HepG2 (cell line): Measurements from ENCODE around the gene MYCBPAP. TPM values are rescaled to one million over a fixed set of nuclear protein-coding genes. Genes with fewer than 3 reads are reported as not detected.
A peak's percentile ranks its signal among the peaks of the same experiment; 100 is the strongest.

Experiments used
- BHLHE40 ChIP-seq: IDR thresholded peaks from 2 replicates; pipeline ENCODE4 v1.6.1; 2011; ENCODE audit warnings: low read length, improper control_type of control experiment
- CENPT ChIP-seq: sonication (generic); formaldehyde crosslinking; IDR thresholded peaks from 2 replicates; pipeline ENCODE4 v1.8.0; 2022; ENCODE audit warnings: low read depth, mild to moderate bottlenecking, moderate library complexity, missing genetic modification reagents
- DR1 ChIP-seq: sonication (generic); formaldehyde crosslinking; IDR thresholded peaks from 2 replicates; pipeline ENCODE4 v1.8.0; 2021; ENCODE audit warnings: mild to moderate bottlenecking, missing genetic modification reagents, inconsistent platforms
- EZH2 ChIP-seq: conservative IDR thresholded peaks from 2 replicates; pipeline ENCODE4 v1.6.1; 2012; ENCODE audit warnings: mild to moderate bottlenecking, low read depth, low read length, moderate library complexity
- FOSL1 ChIP-seq: sonication (generic); formaldehyde crosslinking; IDR thresholded peaks from 2 replicates; pipeline ENCODE4 v1.9.0; 2021; ENCODE audit warnings: missing genetic modification reagents, borderline replicate concordance
- HMGXB4 ChIP-seq, 2 experiments: sonication (generic) in 1 of 2; formaldehyde crosslinking in 1 of 2; IDR thresholded peaks; 2 replicates each; pipeline versions ENCODE4 v1.4.0 to v1.6.1; 2018 to 2020; ENCODE audit warnings: missing genetic modification reagents in 2 of 2, borderline replicate concordance in 1 of 2, low read depth in 1 of 2, mild to moderate bottlenecking in 1 of 2, missing biosample characterization in 1 of 2
- HOXD1 ChIP-seq: sonication (generic); formaldehyde crosslinking; IDR thresholded peaks from 2 replicates; pipeline ENCODE4 v1.5.0; 2020; ENCODE audit warnings: missing genetic modification reagents
- IRF9 ChIP-seq: sonication (generic); formaldehyde crosslinking; IDR thresholded peaks from 2 replicates; pipeline ENCODE4 v1.8.0; 2022; ENCODE audit warnings: missing genetic modification reagents, mild to moderate bottlenecking, borderline replicate concordance
- NBN ChIP-seq: fragments of 450-650 bp; conservative IDR thresholded peaks from 2 replicates; pipeline ENCODE4 v1.6.1; 2017
- NR1H2 ChIP-seq: sonication (generic); formaldehyde crosslinking; IDR thresholded peaks from 2 replicates; pipeline ENCODE4 v1.8.1; 2022; ENCODE audit warnings: low read depth, missing genetic modification reagents, borderline replicate concordance
- RFX3 ChIP-seq: IDR thresholded peaks from 2 replicates; pipeline ENCODE4 v1.6.1; 2016; ENCODE audit warnings: missing biosample characterization, missing genetic modification reagents
- SP140L ChIP-seq: sonication (generic); formaldehyde crosslinking; IDR thresholded peaks from 2 replicates; pipeline ENCODE4 v1.4.0; 2020; ENCODE audit warnings: missing genetic modification reagents, borderline replicate concordance
- STAT5B ChIP-seq: sonication (generic); formaldehyde crosslinking; IDR thresholded peaks from 2 replicates; pipeline ENCODE4 v1.4.0; 2020; ENCODE audit warnings: missing genetic modification reagents
- TCF12 ChIP-seq, 2 experiments: fragments of 450-650 bp in 1 of 2; sonication (generic) in 1 of 2; formaldehyde crosslinking in 1 of 2; IDR thresholded peaks; 2 replicates each; pipeline versions ENCODE4 v1.6.1 to v1.8.0; 2017 to 2022; ENCODE audit warnings: antibody characterized with exemption in 1 of 2, mild to moderate bottlenecking in 1 of 2, missing genetic modification reagents in 1 of 2, moderate library complexity in 1 of 2
- WIZ ChIP-seq: sonication (generic); formaldehyde crosslinking; IDR thresholded peaks from 2 replicates; pipeline ENCODE4 v1.5.1; 2020; ENCODE audit warnings: mild to moderate bottlenecking, missing genetic modification reagents
- YEATS2 ChIP-seq: sonication (generic); formaldehyde crosslinking; IDR thresholded peaks from 2 replicates; pipeline ENCODE4 v1.4.0; 2020; ENCODE audit warnings: missing genetic modification reagents, borderline replicate concordance
- ZNF142 ChIP-seq: sonication (generic); formaldehyde crosslinking; IDR thresholded peaks from 2 replicates; pipeline ENCODE4 v1.4.0; 2020; ENCODE audit warnings: missing genetic modification reagents
- ZNF431 ChIP-seq: sonication (generic); formaldehyde crosslinking; IDR thresholded peaks from 2 replicates; pipeline ENCODE4 v1.9.0; 2022; ENCODE audit warnings: missing genetic modification reagents, low read depth, mild to moderate bottlenecking, borderline replicate concordance
- ZNF549 ChIP-seq: sonication (generic); formaldehyde crosslinking; IDR thresholded peaks from 2 replicates; pipeline ENCODE4 v1.5.0; 2020; ENCODE audit warnings: missing genetic modification reagents
- ZNF678 ChIP-seq: sonication (generic); formaldehyde crosslinking; IDR thresholded peaks from 2 replicates; pipeline ENCODE4 v1.4.0; 2020; ENCODE audit warnings: mild to moderate bottlenecking, missing genetic modification reagents
- polyA plus RNA-seq, 8 experiments: library from polyadenylated mRNA; depleted of rRNA in 3 of 8; stranded (reverse) in 7 of 8; unstranded in 1 of 8; fragments of >200 nt; fragmentation: Illumina TruSeq in 4 of 8; extraction: Trizol in 4 of 8; gene quantifications; 2 replicates each; pipeline versions ENCODE4 v1.2.1 to v1.2.3, GENCODE V29; 2011 to 2016; ENCODE audit warnings: low read depth in 4 of 8, missing spikeins in 1 of 8, mixed read lengths in 1 of 8; ENCODE audit not compliant: insufficient read depth in 1 of 8
- total RNA-seq, 5 experiments: library from RNA; depleted of rRNA; stranded (reverse); fragments of >200 nt; fragmentation: Illumina TruSeq; extraction: Trizol; gene quantifications; 2 replicates each; pipeline ENCODE4 v1.2.3, GENCODE V29; 2016; ENCODE audit warnings: low read depth in 1 of 5

Gene MYCBPAP
- total and polyA plus RNA-seq, 2 of the 13 experiments (the other 11 are each of a cell fraction or from before 2014, with no cell fraction given), result 0.22 to 0.24 TPM

GRCh38 chr17:50542795-50543774 is 34.8 kb downstream of the MYCBPAP start (continued):
- peak; percentile 31; the same call in 1 of the 2 replicates for TF ChIP-seq YEATS2 (CRISPR knock-in tag)
- no peak for TF ChIP-seq RFX3 (CRISPR knock-in tag)
- TF ChIP-seq CENPT, result no peak
- TF ChIP-seq DR1 (CRISPR knock-in tag), result peak; percentile 34; the same call in 1 of the 2 replicates
- no peak for TF ChIP-seq ZNF142 (CRISPR knock-in tag)
- peak; percentile 93 for TF ChIP-seq BHLHE40
- peak; percentile 65; the same call in 1 of the 2 replicates for TF ChIP-seq STAT5B (CRISPR knock-in tag)
- 0 out of 2 replicates have a peak, but pooled peaks have one; percentile 65 for TF ChIP-seq ZNF431 (CRISPR knock-in tag)
- TF ChIP-seq HMGXB4 (CRISPR knock-in tag; IDR thresholded peaks at IDR 0.05; ENCODE audit: borderline replicate concordance in 1 of 2, low read depth in 1 of 2), result no peak; a peak in 2 of 4 replicates
- TF ChIP-seq NBN, result no peak
- TF ChIP-seq ZNF678 (CRISPR knock-in tag), result no peak
- peak; percentile 84 for TF ChIP-seq IRF9
- TF ChIP-seq FOSL1 (CRISPR knock-in tag), result peak; percentile 57; the same call in 1 of the 2 replicates
- TF ChIP-seq TCF12 (IDR thresholded peaks at IDR 0.05), result no peak
- no peak for TF ChIP-seq TCF12 (CRISPR knock-in tag; IDR thresholded peaks at IDR 0.05)
- 0 out of 2 replicates have a peak, but pooled peaks have one; percentile 25 for TF ChIP-seq HOXD1 (CRISPR knock-in tag)
- peak; percentile 31; the same call in 1 of the 2 replicates for TF ChIP-seq SP140L
- TF ChIP-seq WIZ (CRISPR knock-in tag), result 0 out of 2 replicates have a peak, but pooled peaks have one; percentile 80
- no peak for TF ChIP-seq EZH2
- TF ChIP-seq NR1H2 (CRISPR knock-in tag), result no peak
- TF ChIP-seq ZNF549 (CRISPR knock-in tag), result no peak
